Measurements from ENCODE around the gene POLR2I. TPM values are rescaled to one million over a fixed set of nuclear protein-coding genes. Genes with fewer than 3 reads are reported as not detected.
"Not testable (repeated sequence)": the region's sequence is repeated elsewhere in the genome, so short reads cannot be mapped to it uniquely, and the experiment has no call there.

The POLR2I gene
- polyA plus RNA-seq, 3 donors: 48.8 to 103 (median 51.8) TPM

GRCh38 chr19:36081385-36081784, 33.3 kb downstream of the POLR2I start:
- no peak overlapping the region for H3K27ac ChIP-seq (ENCODE audit: low read depth, low read length)
- 93 to 97% (median 95%) methylated on average over 3 of the region's 3 CpGs for WGBS, 3 donors

GRCh38 chr19:36079389-36079945, 35.2 kb downstream of the POLR2I start:
- no peak overlapping the region for H3K27ac ChIP-seq (ENCODE audit: low read depth, low read length)
- WGBS, 3 donors: 95 to 99% (median 96%) methylated on average over 3 of the region's 3 CpGs

GRCh38 chr19:36073121-36073876, 41.4 kb downstream of the POLR2I start:
- WGBS, 3 donors: 78 to 91% (median 88%) methylated on average over 10 of the region's 10 CpGs

GRCh38 chr19:36072081-36072480, 42.6 kb downstream of the POLR2I start:
- H3K27ac ChIP-seq (ENCODE audit: low read depth, low read length): no peak overlapping the region
- WGBS, 3 donors: 88 to 98% (median 88%) methylated on average over 8 of the region's 8 CpGs

More at GRCh38 chr19:36073121-36073876, 41.4 kb downstream of the POLR2I start:
- no peak overlapping the region for H3K27ac ChIP-seq (ENCODE audit: low read depth, low read length)

GRCh38 chr19:36068810-36069499, 45.7 kb downstream of the POLR2I start:
- 96 to 99% (median 97%) methylated on average over 28 to 53 of the region's 57 CpGs for WGBS, 3 donors
- H3K27ac ChIP-seq (ENCODE audit: low read depth, low read length): not testable (repeated sequence)

- 90 to 97% (median 94%) methylated on average over 11 of the region's 11 CpGs for WGBS, 3 donors
- no peak overlapping the region for H3K27ac ChIP-seq (ENCODE audit: low read depth, low read length)
Measured at GRCh38 chr19:36067681-36068080, 47.0 kb downstream of the POLR2I start.

GRCh38 chr19:36064826-36065225, 49.8 kb downstream of the POLR2I start:
- H3K27ac ChIP-seq (ENCODE audit: low read depth, low read length): no peak overlapping the region
- 82 to 94% (median 91%) methylated on average over 8 of the region's 8 CpGs for WGBS, 3 donors

Other genes with a start within 250 kb of the POLR2I start
- 10 to 100 TPM in 1 of 3 donors, 1 to 10 TPM in 2; 3.0 to 33.6 (median 6.4) TPM for gene APLP1, start 246.3 kb downstream of the POLR2I start, polyA plus RNA-seq
- 10 to 100 TPM in 2 of 3 donors, 1 to 10 TPM in 1; 3.7 to 13.0 (median 10.5) TPM for gene NFKBID, start 214.3 kb downstream of the POLR2I start, polyA plus RNA-seq
- 10 to 100 TPM in 1 of 3 donors, 1 to 10 TPM in 2; 4.1 to 21.1 (median 6.6) TPM for gene HCST, start 212.3 kb downstream of the POLR2I start, polyA plus RNA-seq
- 100 to 1,000 TPM in 2 of 3 donors, 10 to 100 TPM in 1; 23.7 to 207 (median 194) TPM for gene TYROBP, start 206.6 kb downstream of the POLR2I start, polyA plus RNA-seq
- gene LRFN3, start 178.5 kb downstream of the POLR2I start, polyA plus RNA-seq: 1 to 10 TPM; 5.8 to 6.7 (median 6.0) TPM
- 10 to 100 TPM; 14.9 to 26.9 (median 18.6) TPM for gene SDHAF1, start 119.7 kb downstream of the POLR2I start, polyA plus RNA-seq
- gene SYNE4, start 106.1 kb downstream of the POLR2I start, polyA plus RNA-seq: 1 to 10 TPM in 1 of 3 donors, under 1 TPM in 2; 0.22 to 4.0 (median 0.62) TPM
- gene ALKBH6, start 100.7 kb downstream of the POLR2I start, polyA plus RNA-seq: 10 to 100 TPM in 1 of 3 donors, 1 to 10 TPM in 2; 7.9 to 17.1 (median 9.8) TPM
- gene CLIP3, start 82.0 kb downstream of the POLR2I start, polyA plus RNA-seq: 1 to 10 TPM; 1.2 to 8.8 (median 2.6) TPM
- 1 to 10 TPM; 3.5 to 7.1 (median 5.2) TPM for gene THAP8, start 60.6 kb downstream of the POLR2I start, polyA plus RNA-seq
- under 1 TPM; 0.20 to 0.79 (median 0.25) TPM for gene WDR62, start 60.0 kb downstream of the POLR2I start, polyA plus RNA-seq
- gene OVOL3, start 3.7 kb downstream of the POLR2I start, polyA plus RNA-seq: not detected
- gene TBCB, start 593 bp upstream of the POLR2I start, polyA plus RNA-seq: 100 to 1,000 TPM in 2 of 3 donors, 10 to 100 TPM in 1; 63.0 to 153 (median 149) TPM
- 100 to 1,000 TPM; 236 to 719 (median 679) TPM for gene CAPNS1, start 25.2 kb upstream of the POLR2I start, polyA plus RNA-seq
- 100 to 1,000 TPM in 2 of 3 donors, 10 to 100 TPM in 1; 25.9 to 132 (median 119) TPM for gene COX7A1, start 37.6 kb upstream of the POLR2I start, polyA plus RNA-seq
- 1 to 10 TPM; 2.5 TPM for gene ZNF565, start 99.8 kb upstream of the POLR2I start, polyA plus RNA-seq
- 10 to 100 TPM; 15.8 to 29.7 (median 28.5) TPM for gene ZNF146, start 100.2 kb upstream of the POLR2I start, polyA plus RNA-seq

Measured in adipose tissue (tissue), 3 donors.